ENCODE data around the gene GOLGA6L2. TPM values are rescaled to one million over a fixed set of nuclear protein-coding genes. Genes with fewer than 3 reads are reported as not detected.
"Not testable (repeated sequence)": the region's sequence is repeated elsewhere in the genome, so short reads cannot be mapped to it uniquely, and the experiment has no call there.

Gene GOLGA6L2
- total RNA-seq, 1 donor = not detected

DNA sequence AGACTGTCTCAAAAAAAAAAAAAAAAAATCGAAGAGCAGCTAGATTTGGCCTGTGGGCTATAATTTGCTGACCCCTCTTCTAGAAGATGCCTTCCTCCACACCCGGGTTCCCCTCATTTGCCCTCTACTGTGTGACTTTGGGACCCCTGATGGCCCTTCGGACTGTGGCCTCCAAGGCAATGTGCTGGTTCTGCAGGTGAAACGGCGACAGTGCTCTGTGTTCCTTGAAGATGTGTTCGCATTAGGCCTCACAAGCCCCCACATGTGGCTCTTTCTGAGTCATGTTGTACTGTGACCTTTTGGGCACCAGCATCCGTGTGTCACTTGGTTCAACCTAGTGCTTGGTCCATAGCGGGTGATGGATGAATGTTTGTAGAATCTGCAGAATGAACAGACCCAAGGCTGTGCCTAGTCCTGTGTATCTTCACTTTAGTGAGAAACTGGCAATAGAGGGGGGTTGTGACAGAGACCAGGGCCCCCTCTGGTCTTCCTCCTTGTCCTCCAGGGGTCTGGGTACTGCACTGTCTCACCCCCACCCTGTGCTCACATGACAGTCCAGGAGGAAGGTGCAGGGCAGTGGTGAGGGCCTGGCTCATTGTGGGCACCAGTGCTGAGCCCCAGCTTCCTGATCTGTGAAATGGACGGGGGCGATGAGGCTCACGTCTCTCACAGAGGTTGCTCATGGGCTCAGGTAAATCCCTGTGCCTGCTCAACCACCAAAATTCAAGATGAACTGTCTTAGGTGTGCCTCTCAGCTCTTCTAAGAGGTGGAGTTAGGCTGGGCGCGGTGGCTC, 22.7 kb downstream of the GOLGA6L2 start:
- H3K4me3 ChIP-seq (ENCODE audit: low read depth, low read length) = no peak overlapping the region
- TF ChIP-seq, protein P1, sequence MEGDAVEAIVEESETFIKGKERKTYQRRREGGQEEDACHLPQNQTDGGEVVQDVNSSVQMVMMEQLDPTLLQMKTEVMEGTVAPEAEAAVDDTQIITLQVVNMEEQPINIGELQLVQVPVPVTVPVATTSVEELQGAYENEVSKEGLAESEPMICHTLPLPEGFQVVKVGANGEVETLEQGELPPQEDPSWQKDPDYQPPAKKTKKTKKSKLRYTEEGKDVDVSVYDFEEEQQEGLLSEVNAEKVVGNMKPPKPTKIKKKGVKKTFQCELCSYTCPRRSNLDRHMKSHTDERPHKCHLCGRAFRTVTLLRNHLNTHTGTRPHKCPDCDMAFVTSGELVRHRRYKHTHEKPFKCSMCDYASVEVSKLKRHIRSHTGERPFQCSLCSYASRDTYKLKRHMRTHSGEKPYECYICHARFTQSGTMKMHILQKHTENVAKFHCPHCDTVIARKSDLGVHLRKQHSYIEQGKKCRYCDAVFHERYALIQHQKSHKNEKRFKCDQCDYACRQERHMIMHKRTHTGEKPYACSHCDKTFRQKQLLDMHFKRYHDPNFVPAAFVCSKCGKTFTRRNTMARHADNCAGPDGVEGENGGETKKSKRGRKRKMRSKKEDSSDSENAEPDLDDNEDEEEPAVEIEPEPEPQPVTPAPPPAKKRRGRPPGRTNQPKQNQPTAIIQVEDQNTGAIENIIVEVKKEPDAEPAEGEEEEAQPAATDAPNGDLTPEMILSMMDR (IDR thresholded peaks at IDR 0.05; ENCODE audit: insufficient read depth, low read depth, low read length) = no peak
- DNase-seq (ENCODE audit: low read depth) = no peak

DNA sequence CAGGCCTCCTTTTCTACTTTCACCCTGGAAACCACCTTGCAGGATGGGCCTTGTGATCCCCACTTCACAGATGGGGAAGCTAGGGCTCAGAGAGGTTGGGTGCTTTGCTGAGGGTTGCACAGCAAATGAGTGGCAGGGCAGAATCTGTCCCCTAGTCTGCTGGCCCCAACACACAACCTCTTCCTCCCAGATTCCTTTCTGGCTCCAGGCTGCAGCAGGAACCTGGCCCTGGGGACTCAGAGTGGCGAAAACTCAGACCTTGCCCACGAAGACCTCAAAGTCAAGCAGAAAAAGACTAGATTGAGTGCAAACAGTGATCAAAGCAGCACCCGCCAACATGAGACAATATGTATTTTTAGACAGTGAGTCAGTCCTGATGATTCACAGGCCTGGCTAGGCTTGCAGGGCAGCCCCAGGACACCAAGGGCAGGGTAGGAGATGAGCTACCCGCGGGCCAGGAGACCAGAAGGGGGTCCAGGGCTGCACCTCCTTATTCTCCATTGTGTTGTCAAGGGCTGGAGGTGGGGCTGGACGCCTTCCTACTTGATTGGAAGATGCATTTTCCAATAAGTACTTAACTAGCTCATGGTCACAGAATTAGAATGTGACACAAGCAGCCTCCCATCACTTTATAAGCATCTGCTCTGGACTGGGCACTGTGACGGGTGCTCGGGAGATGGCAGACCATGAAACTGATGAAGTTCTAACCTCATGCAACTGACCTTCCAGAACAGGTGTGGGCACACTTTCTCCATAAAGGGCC, 23.9 kb downstream of the GOLGA6L2 start:
- TF ChIP-seq, protein P1 (IDR thresholded peaks at IDR 0.05; ENCODE audit: insufficient read depth, low read depth, low read length) = no peak
- H3K4me3 ChIP-seq (ENCODE audit: low read depth, low read length) = no peak overlapping the region
- no peak for DNase-seq (ENCODE audit: low read depth)

DNA sequence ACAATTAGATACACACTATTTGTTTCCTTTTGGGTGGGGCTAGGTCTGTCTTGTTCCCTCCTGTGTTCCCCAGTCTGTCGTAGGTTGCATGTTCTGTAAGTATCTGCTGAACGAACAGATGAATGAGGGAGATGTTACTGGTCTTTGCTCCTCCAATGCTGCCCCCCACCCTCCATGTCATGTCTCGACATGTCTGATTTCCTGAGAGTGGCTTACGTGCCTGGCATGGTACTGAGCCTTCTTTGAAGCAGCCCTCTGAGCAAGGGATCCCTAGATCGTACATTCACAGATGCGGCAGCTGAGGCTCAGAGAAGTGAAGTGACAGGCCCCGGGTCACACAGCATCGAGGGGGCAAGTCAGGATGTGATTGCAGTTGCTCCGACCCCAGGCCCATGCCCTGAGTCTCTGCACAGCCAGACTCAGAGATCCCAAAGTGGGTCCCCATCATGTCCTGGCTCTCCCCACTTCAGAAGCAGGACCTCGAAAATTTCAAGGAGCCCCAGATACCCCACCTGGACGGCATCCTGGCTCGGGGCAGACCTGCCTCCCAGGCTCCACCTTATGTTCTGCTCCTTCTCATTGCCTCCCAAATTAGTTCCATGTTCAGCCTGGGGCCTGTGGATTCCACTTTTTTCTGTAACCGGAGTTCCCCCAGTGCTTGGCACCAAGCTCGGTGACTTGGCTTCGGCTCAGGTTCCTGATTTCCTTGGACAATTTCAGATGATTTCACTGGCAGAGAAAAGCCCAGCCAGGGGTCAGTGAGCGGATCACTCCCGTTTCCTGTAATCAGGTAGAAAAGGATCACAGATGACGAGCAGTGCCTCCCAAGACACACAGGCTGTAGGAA, 24.7 kb downstream of the GOLGA6L2 start:
- no peak for DNase-seq (ENCODE audit: low read depth)
- H3K4me3 ChIP-seq (ENCODE audit: low read depth, low read length) = no peak overlapping the region
- TF ChIP-seq, protein P1 (IDR thresholded peaks at IDR 0.05; ENCODE audit: insufficient read depth, low read depth, low read length) = no peak

DNA sequence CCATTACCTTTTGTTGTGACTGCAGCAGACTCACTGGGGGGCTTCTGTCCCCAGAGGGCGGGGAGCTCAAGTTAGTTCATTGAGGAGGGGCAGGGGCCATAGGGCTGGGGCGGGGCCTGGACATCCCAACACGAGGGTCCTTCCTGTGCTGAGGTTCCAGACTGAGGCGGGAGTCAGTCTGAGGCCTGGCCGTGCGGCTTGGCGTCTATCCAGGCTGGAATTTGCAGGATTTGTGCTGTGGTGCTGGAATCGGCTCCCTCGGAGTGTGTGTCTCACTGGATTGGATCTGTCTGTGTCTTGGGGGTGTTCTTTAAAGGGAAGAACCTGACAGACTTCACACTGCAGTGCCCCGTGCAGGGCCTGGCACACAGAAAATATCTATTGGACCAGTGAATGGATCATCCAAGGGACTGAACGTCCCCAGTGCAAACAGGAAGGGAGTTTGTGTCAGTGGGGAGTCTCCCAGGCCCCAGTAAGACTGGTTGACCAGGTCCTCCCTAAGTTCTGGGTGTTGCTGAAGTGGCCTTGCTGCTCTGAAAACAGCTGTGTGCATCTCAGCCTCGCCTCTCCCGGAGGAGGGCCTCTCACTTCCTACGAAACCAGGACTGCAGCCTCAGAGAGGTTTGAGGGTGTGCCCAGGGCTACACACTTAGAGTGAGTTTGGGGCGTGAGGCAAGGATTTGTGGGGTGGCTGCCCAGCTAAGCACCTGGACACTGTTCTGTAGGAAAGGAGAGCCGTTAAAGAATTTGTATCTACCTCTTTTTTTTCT, 26.1 kb downstream of the GOLGA6L2 start:
- peak; percentile 16 for DNase-seq (ENCODE audit: low read depth)
- H3K4me3 ChIP-seq (ENCODE audit: low read depth, low read length) = no peak overlapping the region
- TF ChIP-seq, protein P1 (IDR thresholded peaks at IDR 0.05; ENCODE audit: insufficient read depth, low read depth, low read length) = no peak

DNA sequence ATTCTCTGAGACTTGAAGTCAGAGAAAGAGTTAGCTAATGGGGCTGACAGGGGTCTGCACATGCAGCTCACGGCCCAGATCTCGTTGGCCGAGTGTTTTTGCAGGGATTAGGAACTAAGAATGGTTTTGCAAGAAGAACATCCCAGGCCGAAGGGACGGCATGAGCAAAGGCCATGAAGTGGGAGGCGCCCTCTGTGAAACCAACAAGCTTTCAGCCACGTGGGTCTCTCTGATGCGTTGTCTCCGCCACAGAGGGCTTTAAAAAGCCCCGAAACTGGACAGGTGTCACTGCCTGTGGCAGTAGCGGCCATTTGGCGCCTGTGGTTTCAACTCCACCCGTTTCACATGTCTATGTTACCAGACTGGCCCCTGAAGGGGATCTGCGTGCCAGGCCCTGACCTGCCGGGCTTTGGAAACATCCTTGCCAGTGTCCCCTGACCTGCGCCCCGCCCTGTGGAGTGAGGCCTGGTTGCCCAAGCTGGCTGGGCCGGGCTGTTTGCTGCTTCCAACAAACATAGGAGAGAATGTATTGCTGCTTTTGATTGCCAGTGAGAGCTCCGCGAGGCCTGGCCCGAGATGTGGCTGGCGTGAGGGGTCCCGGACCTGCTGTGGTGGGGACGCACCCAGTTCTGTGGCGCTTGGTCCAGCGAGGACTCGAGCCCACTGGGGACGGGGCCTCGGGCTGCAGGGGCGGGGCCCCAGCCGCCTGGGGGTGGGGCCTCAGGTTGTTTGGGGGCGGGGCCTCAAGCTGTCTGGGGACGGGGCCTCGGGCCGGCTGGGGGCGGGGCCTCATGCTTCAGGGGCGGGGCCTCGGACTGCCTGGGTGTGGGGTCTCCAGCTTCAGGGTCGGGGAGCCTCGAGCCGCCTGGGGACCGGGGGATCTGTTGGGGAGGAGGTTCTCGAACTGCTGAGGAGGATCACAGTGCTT, 30.4 kb downstream of the GOLGA6L2 start:
- H3K4me3 ChIP-seq (ENCODE audit: low read depth, low read length) = no peak overlapping the region
- no peak for DNase-seq (ENCODE audit: low read depth)
- TF ChIP-seq, protein P1 (IDR thresholded peaks at IDR 0.05; ENCODE audit: insufficient read depth, low read depth, low read length) = no peak

DNA sequence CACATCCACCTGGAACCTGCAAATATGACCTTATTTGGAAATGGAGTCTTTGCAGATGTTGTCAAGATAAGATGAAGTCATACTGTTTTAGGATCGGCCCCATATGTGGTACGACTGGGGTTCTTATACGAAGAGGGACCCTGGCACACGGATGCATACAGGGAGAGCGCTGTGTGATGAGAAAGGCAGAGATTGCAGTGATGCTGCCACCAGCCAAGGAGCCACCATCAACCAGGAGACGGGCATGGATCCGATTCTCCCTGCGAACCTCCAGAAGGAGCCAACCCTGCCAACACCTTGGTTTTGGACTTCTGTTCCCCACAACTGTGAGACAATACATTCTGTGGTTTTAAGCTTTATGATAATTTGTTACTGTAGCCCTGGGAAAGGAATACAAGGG, 31.2 kb downstream of the GOLGA6L2 start:
- not testable (repeated sequence) for DNase-seq (ENCODE audit: low read depth); H3K4me3 ChIP-seq (ENCODE audit: low read depth, low read length)

Data from fibroblast of villous mesenchyme (primary cell).